GM23338 (cell line): ENCODE measurements around the gene OCA2.

Experiments
- EZH2 ChIP-seq: fragments of 200-600 bp; sonication (generic); IDR thresholded peaks from one replicate; pipeline ENCODE4 v1.8.0; 2017; ENCODE audit warnings: antibody characterized with exemption, mild to moderate bottlenecking, low read depth; ENCODE audit not compliant: unreplicated experiment
- POLR2AphosphoS5 ChIP-seq: IDR thresholded peaks from 2 replicates; pipeline ENCODE4 v1.6.1; 2016; ENCODE audit warnings: antibody characterized with exemption, low read depth
- TF ChIP-seq, protein P1 (sequence below), 2 experiments: fragments of 200-600 bp in 1 of 2; sonication (generic) in 1 of 2; conservative IDR thresholded peaks; 2 replicates each; pipeline versions ENCODE4 v1.5.1 to v1.6.1; 2016 to 2017; ENCODE audit warnings: antibody characterized with exemption in 2 of 2, low read depth in 2 of 2, mild to moderate bottlenecking in 2 of 2, moderate library complexity in 1 of 2

DNA sequence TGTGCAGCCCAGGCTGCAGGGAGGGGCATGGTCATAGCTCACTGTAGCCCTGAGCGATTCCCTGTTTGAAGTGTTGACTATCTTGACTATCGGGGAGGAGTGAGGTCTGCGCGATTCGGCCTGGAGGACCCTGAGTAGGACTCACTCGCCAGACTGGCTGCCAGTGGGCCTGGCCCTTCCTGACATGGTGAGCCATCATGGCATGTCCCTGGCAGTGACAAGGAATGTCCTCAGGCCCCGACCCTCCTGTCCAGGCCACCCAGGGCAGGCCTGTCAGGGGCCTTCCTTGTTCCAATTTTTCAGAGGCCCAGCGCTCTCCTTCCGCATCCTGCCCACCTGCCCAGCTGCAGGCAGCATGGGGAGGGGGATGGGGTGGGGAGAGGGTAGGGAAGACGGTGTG, 5.2 kb upstream of the OCA2 start:
- TF ChIP-seq, protein P1, sequence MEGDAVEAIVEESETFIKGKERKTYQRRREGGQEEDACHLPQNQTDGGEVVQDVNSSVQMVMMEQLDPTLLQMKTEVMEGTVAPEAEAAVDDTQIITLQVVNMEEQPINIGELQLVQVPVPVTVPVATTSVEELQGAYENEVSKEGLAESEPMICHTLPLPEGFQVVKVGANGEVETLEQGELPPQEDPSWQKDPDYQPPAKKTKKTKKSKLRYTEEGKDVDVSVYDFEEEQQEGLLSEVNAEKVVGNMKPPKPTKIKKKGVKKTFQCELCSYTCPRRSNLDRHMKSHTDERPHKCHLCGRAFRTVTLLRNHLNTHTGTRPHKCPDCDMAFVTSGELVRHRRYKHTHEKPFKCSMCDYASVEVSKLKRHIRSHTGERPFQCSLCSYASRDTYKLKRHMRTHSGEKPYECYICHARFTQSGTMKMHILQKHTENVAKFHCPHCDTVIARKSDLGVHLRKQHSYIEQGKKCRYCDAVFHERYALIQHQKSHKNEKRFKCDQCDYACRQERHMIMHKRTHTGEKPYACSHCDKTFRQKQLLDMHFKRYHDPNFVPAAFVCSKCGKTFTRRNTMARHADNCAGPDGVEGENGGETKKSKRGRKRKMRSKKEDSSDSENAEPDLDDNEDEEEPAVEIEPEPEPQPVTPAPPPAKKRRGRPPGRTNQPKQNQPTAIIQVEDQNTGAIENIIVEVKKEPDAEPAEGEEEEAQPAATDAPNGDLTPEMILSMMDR (conservative IDR thresholded peaks at IDR 0.05; ENCODE audit: low read depth in 2 of 2), result no peak
- TF ChIP-seq POLR2AphosphoS5 (no peak), EZH2 (no peak)
